Loucy (cell line): ENCODE data around the gene SLC9A8.
"Not testable (repeated sequence)": the region's sequence is repeated elsewhere in the genome, so short reads cannot be mapped to it uniquely, and the experiment has no call there.

Experiments used
- H2AFZ ChIP-seq: fragments of 200-600 bp; sonication (generic); 2 replicates; pipeline ENCODE4 v1.6.0; 2016; ENCODE audit warnings: antibody characterized with exemption, mild to moderate bottlenecking, low read length, moderate library complexity
- H3F3A ChIP-seq: fragments of 200-600 bp; 2 replicates; pipeline ENCODE4 v1.6.0; 2016; ENCODE audit warnings: antibody characterized with exemption, low read depth, mild to moderate bottlenecking
- H3K27me3 ChIP-seq: fragments of 200-600 bp; sonication (generic); 2 replicates; pipeline ENCODE4 v1.6.1; 2014; ENCODE audit warnings: low read length, mild to moderate bottlenecking; ENCODE audit not compliant: insufficient read depth, poor library complexity, severe bottlenecking
- H3K36me3 ChIP-seq: fragments of 200-600 bp; sonication (generic); 2 replicates; pipeline ENCODE4 v1.6.1; 2016; ENCODE audit warnings: low read length; ENCODE audit not compliant: insufficient read depth
- H3K4me1 ChIP-seq: fragments of 200-600 bp; sonication (generic); 2 replicates; pipeline ENCODE4 v1.5.1; 2014; ENCODE audit warnings: low read length, mild to moderate bottlenecking; ENCODE audit not compliant: insufficient read depth, poor library complexity, severe bottlenecking
- H3K4me2 ChIP-seq: fragments of 200-600 bp; sonication (generic); 2 replicates; pipeline ENCODE4 v1.6.0; 2014; ENCODE audit warnings: antibody characterized with exemption, low read length, low read depth, mild to moderate bottlenecking; ENCODE audit not compliant: poor library complexity, severe bottlenecking
- H3K4me3 ChIP-seq: fragments of 200-600 bp; sonication (generic); 2 replicates; pipeline ENCODE4 v1.5.1; 2014; ENCODE audit warnings: low read length, mild to moderate bottlenecking, mixed read lengths; ENCODE audit not compliant: poor library complexity, severe bottlenecking
- H3K79me2 ChIP-seq: fragments of 200-600 bp; sonication (generic); 2 replicates; pipeline ENCODE4 v1.6.1; 2014; ENCODE audit warnings: low read length; ENCODE audit not compliant: insufficient read depth
- H3K9ac ChIP-seq: fragments of 200-600 bp; sonication (generic); 2 replicates; pipeline ENCODE4 v1.6.0; 2014; ENCODE audit warnings: mild to moderate bottlenecking, low read depth, low read length, moderate library complexity; ENCODE audit not compliant: poor library complexity, severe bottlenecking
- H3K9me2 ChIP-seq: fragments of 200-600 bp; sonication (generic); replicated peaks from 2 replicates; pipeline ENCODE4 v1.6.1; 2016; ENCODE audit warnings: low read depth, low read length, mixed read lengths
- H3K9me3 ChIP-seq: fragments of 200-600 bp; sonication (generic); 2 replicates; pipeline ENCODE4 v1.6.1; 2014; ENCODE audit warnings: mild to moderate bottlenecking, antibody characterized with exemption, low read length, low read depth; ENCODE audit not compliant: insufficient read depth
- H4K20me1 ChIP-seq: fragments of 200-600 bp; sonication (generic); 2 replicates; pipeline ENCODE4 v1.6.0; 2014; ENCODE audit warnings: antibody characterized with exemption, low read length, mild to moderate bottlenecking; ENCODE audit not compliant: insufficient read depth, poor library complexity, severe bottlenecking
- EZH2phosphoT487 ChIP-seq: fragments of 200-600 bp; IDR thresholded peaks from 2 replicates; pipeline ENCODE4 v1.6.1; 2018; ENCODE audit warnings: antibody characterized with exemption, mild to moderate bottlenecking, moderate library complexity, borderline replicate concordance
- TF ChIP-seq, protein P1 (sequence below): fragments of 200-600 bp; sonication (generic); conservative IDR thresholded peaks from 2 replicates; pipeline ENCODE4 v1.5.1; 2014; ENCODE audit warnings: mild to moderate bottlenecking, antibody characterized with exemption, low read length

SLC9A8 gene

GRCh38 chr20:49799698-49800097 is 12.9 kb upstream of the SLC9A8 start:
- H3K4me2 ChIP-seq = no peak overlapping the region
- H3K9me2 ChIP-seq = no peaks in the 10 kb centered on the region
- H3K9me3 ChIP-seq = no peaks in the 10 kb centered on the region
- no peaks in the 10 kb centered on the region for H3K27me3 ChIP-seq
- H3F3A ChIP-seq = no peaks in the 10 kb centered on the region
- peaks cover under 1% of the 10 kb centered on the region for H3K4me1 ChIP-seq
- no peaks in the 10 kb centered on the region for H4K20me1 ChIP-seq
- no peak overlapping the region for H3K9ac ChIP-seq
- H3K4me3 ChIP-seq = no peak overlapping the region
- H3K36me3 ChIP-seq = no peaks in the 10 kb centered on the region
- H3K79me2 ChIP-seq = no peaks in the 10 kb centered on the region
- H2AFZ ChIP-seq = no peak overlapping the region
- TF ChIP-seq, protein P1, sequence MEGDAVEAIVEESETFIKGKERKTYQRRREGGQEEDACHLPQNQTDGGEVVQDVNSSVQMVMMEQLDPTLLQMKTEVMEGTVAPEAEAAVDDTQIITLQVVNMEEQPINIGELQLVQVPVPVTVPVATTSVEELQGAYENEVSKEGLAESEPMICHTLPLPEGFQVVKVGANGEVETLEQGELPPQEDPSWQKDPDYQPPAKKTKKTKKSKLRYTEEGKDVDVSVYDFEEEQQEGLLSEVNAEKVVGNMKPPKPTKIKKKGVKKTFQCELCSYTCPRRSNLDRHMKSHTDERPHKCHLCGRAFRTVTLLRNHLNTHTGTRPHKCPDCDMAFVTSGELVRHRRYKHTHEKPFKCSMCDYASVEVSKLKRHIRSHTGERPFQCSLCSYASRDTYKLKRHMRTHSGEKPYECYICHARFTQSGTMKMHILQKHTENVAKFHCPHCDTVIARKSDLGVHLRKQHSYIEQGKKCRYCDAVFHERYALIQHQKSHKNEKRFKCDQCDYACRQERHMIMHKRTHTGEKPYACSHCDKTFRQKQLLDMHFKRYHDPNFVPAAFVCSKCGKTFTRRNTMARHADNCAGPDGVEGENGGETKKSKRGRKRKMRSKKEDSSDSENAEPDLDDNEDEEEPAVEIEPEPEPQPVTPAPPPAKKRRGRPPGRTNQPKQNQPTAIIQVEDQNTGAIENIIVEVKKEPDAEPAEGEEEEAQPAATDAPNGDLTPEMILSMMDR = no peak
- TF ChIP-seq EZH2phosphoT487 = no peak

DNA sequence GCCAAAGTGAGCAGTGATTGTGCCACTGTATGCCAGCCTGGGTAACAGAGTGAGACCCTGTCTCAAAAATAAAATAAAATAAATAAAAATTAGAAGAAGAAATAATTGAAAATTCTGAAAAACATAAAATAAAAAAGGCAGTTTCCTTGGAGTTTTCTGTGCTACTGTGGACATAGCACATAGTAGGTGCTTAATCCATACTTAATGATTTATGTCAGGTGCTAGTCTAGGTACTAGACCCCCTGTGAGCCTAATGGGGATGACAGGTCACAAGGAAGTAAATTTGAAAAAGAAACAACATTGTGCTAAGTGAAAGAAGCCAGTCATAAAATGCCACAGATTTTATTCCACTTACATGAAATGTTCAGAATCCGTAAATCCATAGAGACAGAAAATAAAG is 9.2 kb upstream of the SLC9A8 start:
- Histone ChIP-seq H3K9me3 (no peaks in the 10 kb centered on the region), H3K79me2 (no peaks in the 10 kb centered on the region), H3K4me3 (no peak overlapping the region), H4K20me1 (no peaks in the 10 kb centered on the region), H2AFZ (no peak overlapping the region), H3K4me2 (no peak overlapping the region), H3K9me2 (no peaks in the 10 kb centered on the region), H3K4me1 (no peaks in the 10 kb centered on the region), H3K9ac (no peak overlapping the region), H3K27me3 (no peaks in the 10 kb centered on the region), H3K36me3 (no peaks in the 10 kb centered on the region), H3F3A (no peaks in the 10 kb centered on the region)
- TF ChIP-seq, protein P1 = no peak
- TF ChIP-seq EZH2phosphoT487 = no peak

GRCh38 chr20:49804364-49804763 is 8.3 kb upstream of the SLC9A8 start:
- H3K4me2 ChIP-seq = no peak overlapping the region
- no peaks in the 10 kb centered on the region for H3K27me3 ChIP-seq
- H3K9me2 ChIP-seq = no peaks in the 10 kb centered on the region
- H3K9ac ChIP-seq = no peak overlapping the region
- H3K9me3 ChIP-seq = no peaks in the 10 kb centered on the region
- H3K36me3 ChIP-seq = no peaks in the 10 kb centered on the region
- TF ChIP-seq EZH2phosphoT487 = no peak
- TF ChIP-seq, protein P1 = no peak
- no peaks in the 10 kb centered on the region for H3K79me2 ChIP-seq
- no peaks in the 10 kb centered on the region for H3K4me1 ChIP-seq
- no peaks in the 10 kb centered on the region for H4K20me1 ChIP-seq
- H2AFZ ChIP-seq = no peak overlapping the region; the same call in 1 of the 2 replicates
- H3F3A ChIP-seq = no peaks in the 10 kb centered on the region
- H3K4me3 ChIP-seq = no peak overlapping the region

DNA sequence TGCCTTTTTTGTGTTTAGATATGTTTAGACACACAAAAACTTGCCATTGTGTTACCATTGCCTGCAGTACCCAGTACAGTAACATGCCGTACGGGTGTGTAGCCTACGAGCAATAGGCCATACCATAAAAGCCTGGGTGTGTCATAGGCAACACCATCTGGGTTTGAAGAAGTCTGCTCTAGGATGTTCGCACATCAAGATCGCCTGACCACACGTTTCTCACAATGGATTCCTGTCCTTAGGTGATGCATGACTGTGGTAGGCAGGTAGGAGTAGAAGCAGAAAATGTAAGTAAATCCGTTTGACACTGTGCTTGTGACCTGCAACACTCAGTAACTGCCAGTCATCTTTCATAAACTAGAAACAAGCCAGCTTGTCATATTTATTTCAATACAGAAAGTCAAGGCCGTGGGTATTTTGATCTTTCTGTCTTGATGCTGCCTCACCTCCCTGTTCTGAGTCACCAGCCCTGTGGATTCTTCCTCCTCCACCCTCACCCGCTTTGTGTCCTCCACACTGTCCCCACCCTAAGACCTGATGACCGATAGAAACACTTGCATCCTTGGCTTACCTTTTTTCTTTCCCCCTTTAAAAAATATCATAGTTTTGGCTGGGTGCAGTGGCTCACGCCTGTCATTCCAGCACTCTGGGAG is 7.3 kb upstream of the SLC9A8 start:
- H3K4me2 ChIP-seq, H3K36me3 ChIP-seq, H3F3A ChIP-seq, H3K9ac ChIP-seq, H4K20me1 ChIP-seq, H2AFZ ChIP-seq, H3K9me2 ChIP-seq, H3K27me3 ChIP-seq, H3K79me2 ChIP-seq, H3K4me1 ChIP-seq, H3K4me3 ChIP-seq, H3K9me3 ChIP-seq: not testable (repeated sequence)
